HG03280 (cell line): ENCODE results near the gene SPON1.
A peak's percentile ranks its signal among the peaks of the same experiment; 100 is the strongest.

Experiments used
- ATAC-seq: cut with Tn5 transposase; IDR thresholded peaks from one replicate; pipeline ENCODE4 v1.9.1; 2021; ENCODE audit warnings: mild to moderate bottlenecking, moderate library complexity; ENCODE audit not compliant: unreplicated experiment

Gene SPON1

GRCh38 chr11:14308897-14309387 is 346.4 kb downstream of the SPON1 start:
- ATAC-seq: peak; percentile 47

GRCh38 chr11:14309425-14310192 is 347.1 kb downstream of the SPON1 start:
- ATAC-seq: no peak

- ATAC-seq: no peak
Observed at GRCh38 chr11:14310679-14311078, 348.2 kb downstream of the SPON1 start.

- ATAC-seq: no peak
Observed at GRCh38 chr11:14312736-14313438, 350.4 kb downstream of the SPON1 start.

- no peak for ATAC-seq
Observed at GRCh38 chr11:14314127-14314526, 351.6 kb downstream of the SPON1 start.

- no peak for ATAC-seq
Observed at GRCh38 chr11:14315130-14315529, 352.6 kb downstream of the SPON1 start.
